H1 (cell line): ENCODE data around the gene ARHGEF7.

Experiments
- EP300 ChIP-seq, 2 experiments: IDR thresholded peaks; 1 replicate in 1 of 2; 2 replicates in 1 of 2; pipeline ENCODE4 v1.6.1; 2011 to 2012; ENCODE audit warnings: low read depth in 2 of 2, low read length in 2 of 2, mild to moderate bottlenecking in 2 of 2, borderline replicate concordance in 1 of 2, inconsistent platforms in 1 of 2, moderate library complexity in 1 of 2
- EZH2 ChIP-seq: fragments of 200-600 bp; sonication (generic); IDR thresholded peaks from 2 replicates; pipeline ENCODE4 v1.7.1; 2012; ENCODE audit warnings: low read depth, mild to moderate bottlenecking, moderate library complexity, low read length, inconsistent platforms; ENCODE audit not compliant: severe bottlenecking
- NANOG ChIP-seq: IDR thresholded peaks from 2 replicates; pipeline ENCODE4 v1.6.1; 2011; ENCODE audit warnings: low read length, low read depth, mild to moderate bottlenecking, inconsistent platforms; ENCODE audit not compliant: insufficient read depth, poor library complexity, severe bottlenecking
- POLR2A ChIP-seq, 2 experiments: IDR thresholded peaks; 1 replicate in 1 of 2; 2 replicates in 1 of 2; pipeline ENCODE4 v1.6.1; 2011; ENCODE audit warnings: low read depth in 2 of 2, low read length in 2 of 2, mild to moderate bottlenecking in 2 of 2; ENCODE audit errors: control extremely low read depth in 1 of 2
- POLR2AphosphoS5 ChIP-seq: IDR thresholded peaks from 2 replicates; pipeline ENCODE4 v1.6.1; 2011; ENCODE audit warnings: low read depth, low read length
- RAD21 ChIP-seq, 2 experiments: IDR thresholded peaks in 1 of 2; conservative IDR thresholded peaks in 1 of 2; 2 replicates each; pipeline ENCODE4 v1.6.1; 2011; ENCODE audit warnings: low read depth in 2 of 2, low read length in 2 of 2, improper control_type of control experiment in 1 of 2, inconsistent platforms in 1 of 2, mild to moderate bottlenecking in 1 of 2, moderate library complexity in 1 of 2
- SIN3A ChIP-seq, 2 experiments: IDR thresholded peaks in 1 of 2; conservative IDR thresholded peaks in 1 of 2; 2 replicates each; pipeline ENCODE4 v1.6.1; 2011 to 2012; ENCODE audit warnings: low read length in 2 of 2, improper control_type of control experiment in 1 of 2, low read depth in 1 of 2, mild to moderate bottlenecking in 1 of 2
- TBP ChIP-seq: IDR thresholded peaks from 2 replicates; pipeline ENCODE4 v1.6.1; 2011; ENCODE audit warnings: low read depth, low read length, improper control_type of control experiment
- YY1 ChIP-seq: IDR thresholded peaks from 2 replicates; pipeline ENCODE4 v1.6.1; 2011; ENCODE audit warnings: low read depth, mild to moderate bottlenecking, low read length
- TF ChIP-seq, protein P1 (sequence below), 3 experiments: IDR thresholded peaks; 1 replicate in 2 of 3; 2 replicates in 1 of 3; pipeline versions ENCODE4 v1.5.1 to v1.6.1; 2011; ENCODE audit warnings: low read length in 3 of 3, mild to moderate bottlenecking in 3 of 3, inconsistent platforms in 2 of 3, low read depth in 1 of 3, moderate library complexity in 1 of 3; ENCODE audit not compliant: insufficient read depth in 1 of 3; ENCODE audit errors: control extremely low read depth in 1 of 3

GRCh38 chr13:111325146-111325890 lies 210.2 kb downstream of the ARHGEF7 start:
- TF ChIP-seq RAD21 (IDR thresholded peaks at IDR 0.05 in 1 of 2, conservative IDR thresholded peaks at IDR 0.05 in 1 of 2; ENCODE audit: low read depth in 2 of 2, low read length in 2 of 2) (no peak), SIN3A (conservative IDR thresholded peaks at IDR 0.05 in 1 of 2, IDR thresholded peaks at IDR 0.05 in 1 of 2; ENCODE audit: low read depth in 1 of 2, low read length in 2 of 2) (no peak), TBP (no peak), YY1 (no peak), POLR2A (IDR thresholded peaks at IDR 0.05; ENCODE audit: control extremely low read depth in 1 of 2, low read depth in 2 of 2, low read length in 2 of 2) (no peak), EZH2 (no peak), POLR2AphosphoS5 (no peak), NANOG (no peak), EP300 (IDR thresholded peaks at IDR 0.05; ENCODE audit: borderline replicate concordance in 1 of 2, low read depth in 2 of 2, low read length in 2 of 2) (no peak)
- TF ChIP-seq, protein P1, sequence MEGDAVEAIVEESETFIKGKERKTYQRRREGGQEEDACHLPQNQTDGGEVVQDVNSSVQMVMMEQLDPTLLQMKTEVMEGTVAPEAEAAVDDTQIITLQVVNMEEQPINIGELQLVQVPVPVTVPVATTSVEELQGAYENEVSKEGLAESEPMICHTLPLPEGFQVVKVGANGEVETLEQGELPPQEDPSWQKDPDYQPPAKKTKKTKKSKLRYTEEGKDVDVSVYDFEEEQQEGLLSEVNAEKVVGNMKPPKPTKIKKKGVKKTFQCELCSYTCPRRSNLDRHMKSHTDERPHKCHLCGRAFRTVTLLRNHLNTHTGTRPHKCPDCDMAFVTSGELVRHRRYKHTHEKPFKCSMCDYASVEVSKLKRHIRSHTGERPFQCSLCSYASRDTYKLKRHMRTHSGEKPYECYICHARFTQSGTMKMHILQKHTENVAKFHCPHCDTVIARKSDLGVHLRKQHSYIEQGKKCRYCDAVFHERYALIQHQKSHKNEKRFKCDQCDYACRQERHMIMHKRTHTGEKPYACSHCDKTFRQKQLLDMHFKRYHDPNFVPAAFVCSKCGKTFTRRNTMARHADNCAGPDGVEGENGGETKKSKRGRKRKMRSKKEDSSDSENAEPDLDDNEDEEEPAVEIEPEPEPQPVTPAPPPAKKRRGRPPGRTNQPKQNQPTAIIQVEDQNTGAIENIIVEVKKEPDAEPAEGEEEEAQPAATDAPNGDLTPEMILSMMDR (IDR thresholded peaks at IDR 0.05; ENCODE audit: control extremely low read depth in 1 of 3, insufficient read depth in 1 of 3, low read depth in 1 of 3, low read length in 3 of 3), result no peak
